NOMO-1 (cell line): Measurements from ENCODE around the gene RUSF1.
"Not testable (repeated sequence)": the region's sequence is repeated elsewhere in the genome, so short reads cannot be mapped to it uniquely, and the experiment has no call there.

Source experiments
- DNase-seq, 2 experiments: peaks; one replicate each; lab custom pipeline; 2025; ENCODE audit not compliant: unreplicated experiment in 2 of 2; lab: John Stamatoyannopoulos, UW

Gene RUSF1

DNA sequence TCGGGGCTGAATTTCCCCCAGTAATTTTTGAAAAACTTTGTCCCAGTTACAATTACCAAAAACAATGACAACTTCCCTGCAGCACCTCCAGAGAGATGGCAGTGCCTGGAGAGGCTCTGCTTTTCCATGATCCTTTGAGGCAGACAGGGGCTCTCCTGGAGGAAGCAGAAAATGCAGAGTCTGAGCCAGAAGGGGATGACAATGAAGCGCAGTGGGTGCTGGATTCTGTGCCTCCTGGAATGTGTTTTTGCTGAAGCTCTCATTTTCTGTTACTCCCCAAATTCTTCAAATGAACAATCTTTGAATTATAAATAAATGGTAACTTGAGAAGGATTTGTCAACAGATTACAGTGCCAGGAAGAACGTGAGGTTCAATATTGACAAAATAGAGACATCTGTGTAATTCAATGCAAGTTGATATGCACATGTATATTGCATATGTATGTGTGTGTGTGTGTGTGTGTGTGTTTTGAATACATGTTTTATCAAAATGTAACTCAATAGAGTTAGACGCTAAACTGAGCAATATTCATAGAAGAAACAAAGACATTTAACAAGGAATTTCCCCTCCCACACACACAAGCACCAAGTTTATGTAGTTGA lies 9.7 kb upstream of the RUSF1 start:
- no peak for DNase-seq

DNA sequence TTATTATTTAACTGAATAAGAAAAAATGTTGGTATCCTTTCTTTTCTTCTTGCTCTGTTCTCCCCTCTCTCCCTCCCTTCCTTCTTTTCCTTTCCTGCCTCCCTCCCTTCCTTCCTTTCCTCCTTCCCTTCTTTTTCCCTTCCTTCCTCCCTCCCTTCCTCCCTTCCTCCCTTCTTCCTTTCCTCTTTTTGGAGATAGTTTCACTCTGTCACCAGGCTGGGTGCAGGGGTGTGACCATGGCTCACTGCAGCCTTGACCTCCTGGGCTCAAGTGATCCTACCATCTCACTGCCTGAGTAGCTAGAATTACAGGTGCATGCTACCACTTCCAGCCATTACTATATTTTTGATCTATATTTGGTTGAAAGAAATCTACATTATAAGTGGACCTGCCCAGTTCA lies 5.7 kb upstream of the RUSF1 start:
- DNase-seq: no peak

DNA sequence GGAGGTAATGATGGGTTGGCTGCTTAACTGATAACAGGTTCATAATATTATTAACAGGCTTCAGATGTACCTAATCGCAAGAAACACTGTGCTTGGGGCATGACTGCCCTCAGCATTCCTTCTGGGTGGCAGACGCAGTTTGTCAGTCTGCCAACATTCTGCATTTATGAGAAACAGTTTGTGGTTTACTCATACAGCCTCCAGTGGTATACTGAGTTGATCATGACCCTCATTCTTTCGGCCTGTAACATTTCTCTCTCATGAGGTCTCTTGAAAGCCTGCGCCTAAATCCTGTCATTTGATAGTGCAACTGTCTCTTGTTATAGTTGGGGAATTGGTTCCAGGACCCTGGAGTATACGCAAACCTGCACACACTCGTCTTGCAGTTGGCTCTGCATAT lies 4.9 kb upstream of the RUSF1 start:
- no peak for DNase-seq

DNA sequence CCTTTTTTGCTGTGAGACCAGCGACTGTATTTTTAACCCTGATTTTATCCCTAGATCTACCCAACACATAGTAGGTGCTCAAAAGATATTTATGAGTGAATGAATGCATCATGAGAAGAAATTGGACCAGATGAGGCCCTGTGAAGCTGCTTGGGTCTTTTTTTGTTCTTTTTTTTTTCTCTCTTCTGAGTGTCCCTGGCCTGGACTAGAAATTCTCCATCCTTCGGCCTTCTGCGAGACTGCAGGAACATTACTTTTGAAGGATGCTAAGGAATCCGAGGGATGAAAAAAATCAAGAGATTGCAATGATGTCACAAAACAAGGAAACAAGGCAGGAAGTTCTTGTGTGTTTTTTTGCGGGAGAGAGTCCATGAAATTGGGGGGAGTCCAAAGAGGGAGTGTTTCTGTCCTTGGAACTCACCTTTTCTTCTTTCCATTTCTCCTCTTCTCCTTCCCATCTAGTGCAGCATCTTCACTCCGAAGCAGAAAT lies 560 bp upstream of the RUSF1 start:
- DNase-seq: no peak

DNA sequence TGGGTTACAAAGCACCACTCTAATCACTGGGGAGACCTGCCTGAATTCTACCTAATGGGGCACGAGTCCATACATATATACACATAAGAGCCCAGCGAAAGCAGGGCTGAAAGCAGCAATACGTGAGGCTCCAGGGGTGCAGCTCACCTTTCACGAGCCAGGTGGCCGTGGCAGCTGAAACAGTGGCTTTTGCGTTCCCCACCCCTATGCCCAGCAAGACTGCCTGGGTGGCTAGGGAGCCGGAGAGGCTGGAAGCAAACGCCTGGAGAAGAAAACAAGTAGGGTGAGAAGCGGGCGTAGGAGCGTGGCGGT lies 618 bp downstream of the RUSF1 start:
- DNase-seq: no peak

DNA sequence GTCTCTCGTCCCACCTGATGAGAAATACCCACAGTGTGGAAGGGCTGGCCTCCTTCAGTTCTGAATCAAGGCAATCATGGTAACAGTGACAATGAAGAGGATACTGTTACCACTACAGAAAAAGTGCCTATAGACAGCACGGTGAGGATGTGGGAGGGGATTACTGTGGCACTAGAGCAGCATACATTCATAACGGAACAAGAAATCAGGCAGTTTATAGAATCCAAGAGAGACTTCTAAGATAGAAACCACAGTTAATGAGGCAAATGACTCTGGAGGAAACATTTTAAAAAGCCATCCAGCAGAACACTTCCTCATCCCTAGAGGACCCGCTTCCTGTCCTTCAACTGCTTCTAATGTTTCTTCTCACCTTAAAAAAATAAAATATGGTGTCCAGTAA lies 2.7 kb downstream of the RUSF1 start:
- DNase-seq: peak in 1 of 2 experiments; percentile 57

DNA sequence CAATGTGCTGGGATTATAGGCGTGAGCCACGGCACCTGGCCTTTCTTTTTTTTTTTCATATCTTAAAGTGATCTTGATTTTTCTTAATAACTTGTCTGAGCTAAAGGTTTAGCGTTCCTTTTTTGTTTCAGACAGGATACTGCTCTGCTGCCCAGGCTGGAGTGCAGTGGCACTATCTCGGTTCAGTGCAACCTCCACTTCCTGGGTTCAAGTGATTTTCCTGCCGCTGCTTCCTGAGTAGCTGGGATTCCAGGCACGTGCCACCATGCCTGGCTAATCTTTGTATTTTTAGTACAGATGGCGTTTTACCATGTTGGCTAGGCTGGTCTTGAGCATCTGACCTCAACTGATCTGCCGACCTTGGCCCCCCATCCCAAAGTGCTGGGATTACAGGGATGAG lies 4.0 kb downstream of the RUSF1 start:
- no peak for DNase-seq

DNA sequence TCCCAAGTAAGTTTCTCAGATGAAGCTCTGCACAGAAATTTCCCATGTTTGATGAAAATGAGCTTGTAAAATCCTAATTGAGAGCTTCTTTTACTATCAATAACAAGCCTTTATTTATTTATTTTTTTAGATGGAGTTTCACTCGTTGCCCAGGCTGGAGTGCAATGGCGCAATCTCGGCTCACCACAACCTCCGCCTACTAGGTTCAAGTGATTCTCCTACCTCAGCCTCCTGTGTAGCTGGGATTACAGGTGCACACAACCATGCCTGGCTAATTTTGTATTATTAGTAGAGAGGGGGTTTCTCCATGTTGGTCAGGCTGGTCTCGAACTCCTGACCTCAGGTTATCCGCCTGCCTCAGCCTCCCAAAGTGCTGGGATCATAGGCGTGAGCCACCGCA lies 4.6 kb downstream of the RUSF1 start:
- DNase-seq: not testable (repeated sequence)

DNA sequence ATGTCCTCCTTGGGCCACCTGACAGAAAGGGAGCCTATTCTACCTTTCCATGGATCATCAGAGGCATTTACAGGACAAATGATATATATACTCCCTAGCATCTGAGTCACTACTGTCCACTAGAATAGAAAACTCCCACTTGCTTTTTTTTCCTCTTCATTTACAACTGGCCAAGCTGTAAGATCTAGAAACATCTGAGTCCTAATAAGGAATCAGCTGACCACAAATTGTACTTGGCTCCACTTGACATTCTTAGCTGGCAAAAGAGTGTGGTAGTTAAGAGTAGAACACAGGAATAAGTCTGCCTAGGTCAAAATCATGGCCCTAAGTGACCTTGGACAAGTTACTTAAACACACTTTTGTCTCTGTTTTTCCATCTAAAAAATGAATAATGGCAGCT lies 5.2 kb downstream of the RUSF1 start:
- DNase-seq: no peak

DNA sequence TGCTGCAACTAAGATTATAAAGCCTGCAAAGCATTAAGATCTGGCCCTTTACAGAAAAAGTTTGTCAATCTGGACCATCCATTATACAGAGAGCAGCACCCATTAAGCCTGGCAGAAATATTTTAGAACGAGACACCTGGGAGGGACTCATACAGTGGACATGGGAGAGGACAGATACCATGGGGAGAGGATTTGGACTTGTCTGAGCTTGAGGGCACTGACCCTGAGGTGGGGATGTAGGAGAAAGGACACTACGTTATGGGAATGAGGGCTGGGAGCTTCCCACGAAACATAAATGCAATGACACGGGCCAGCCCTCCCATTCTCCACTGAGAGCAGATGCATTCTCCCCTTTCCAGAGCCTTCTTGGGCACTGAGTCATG lies 6.2 kb downstream of the RUSF1 start:
- no peak for DNase-seq

DNA sequence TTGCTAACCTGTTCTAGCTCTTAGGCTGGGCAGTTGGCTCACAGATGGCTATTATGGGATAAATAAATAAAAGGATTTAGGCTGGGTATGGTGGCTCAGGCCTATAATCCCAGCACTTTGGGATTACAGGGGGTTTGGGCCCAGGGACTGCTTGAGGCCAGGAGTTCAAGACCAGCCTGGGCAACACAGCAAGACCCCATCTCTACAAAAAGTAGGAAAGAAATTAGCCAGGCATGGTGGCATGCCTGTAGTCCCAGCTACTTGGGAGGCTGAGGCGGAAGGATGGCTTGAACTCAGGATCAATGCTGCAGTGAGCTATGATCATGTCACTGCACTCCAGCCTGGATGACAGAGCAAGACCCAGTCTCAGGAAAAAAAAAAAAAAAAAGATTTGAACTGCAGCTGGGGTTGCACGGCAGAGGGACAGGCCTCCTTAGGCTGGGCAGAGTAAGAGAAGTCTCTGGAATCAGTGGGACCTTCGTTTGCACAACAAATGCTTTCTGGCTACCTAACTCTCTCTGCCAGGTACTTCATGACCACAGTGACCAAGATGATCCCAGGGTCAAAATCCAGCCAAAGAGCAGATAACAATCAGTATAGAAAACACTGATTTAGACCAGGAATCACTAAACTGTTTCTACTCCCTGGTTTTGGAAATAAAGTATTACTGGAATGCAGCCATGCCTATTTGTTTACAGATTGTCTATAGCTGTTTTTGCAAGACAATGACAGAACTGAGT lies 6.8 kb downstream of the RUSF1 start:
- no peak for DNase-seq

DNA sequence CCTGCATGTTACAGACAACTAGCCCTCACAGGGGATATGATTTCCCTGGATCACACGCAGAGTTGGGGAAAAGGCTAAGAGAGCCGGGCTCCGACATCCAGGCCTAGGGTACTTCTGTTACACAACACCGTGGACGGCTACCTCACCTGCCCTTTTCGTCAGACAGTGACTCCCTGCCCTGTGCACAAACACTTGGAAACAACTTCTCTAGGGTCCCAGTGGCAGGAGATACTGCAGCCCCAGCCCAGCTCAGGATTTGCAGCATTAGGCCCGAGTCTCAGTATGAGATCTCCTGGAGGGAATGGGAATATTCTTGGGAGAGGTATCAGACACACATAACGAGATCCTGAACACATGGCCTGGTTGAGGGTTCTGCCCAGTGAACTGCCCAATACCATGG lies 8.3 kb downstream of the RUSF1 start:
- DNase-seq: no peak

DNA sequence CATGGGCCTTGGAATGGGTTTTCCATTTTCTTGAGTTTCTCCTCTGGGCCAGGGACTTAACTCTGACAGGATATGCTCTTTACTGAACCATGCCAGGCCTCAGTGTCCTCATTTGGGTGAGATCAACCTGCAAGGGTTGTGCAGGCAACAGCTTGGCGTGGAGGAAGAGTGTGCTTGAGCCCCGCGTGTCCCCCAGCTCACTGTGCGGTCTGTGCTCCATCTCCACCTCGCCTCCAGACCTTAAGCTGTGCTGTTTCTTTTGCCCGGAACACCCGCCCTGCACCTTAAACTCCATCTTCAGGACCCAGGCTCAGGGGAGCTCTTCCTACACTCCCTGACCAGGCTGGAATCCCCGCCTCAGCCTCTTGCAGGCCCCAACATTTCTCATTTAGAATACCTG lies 9.7 kb downstream of the RUSF1 start:
- DNase-seq: no peak

DNA sequence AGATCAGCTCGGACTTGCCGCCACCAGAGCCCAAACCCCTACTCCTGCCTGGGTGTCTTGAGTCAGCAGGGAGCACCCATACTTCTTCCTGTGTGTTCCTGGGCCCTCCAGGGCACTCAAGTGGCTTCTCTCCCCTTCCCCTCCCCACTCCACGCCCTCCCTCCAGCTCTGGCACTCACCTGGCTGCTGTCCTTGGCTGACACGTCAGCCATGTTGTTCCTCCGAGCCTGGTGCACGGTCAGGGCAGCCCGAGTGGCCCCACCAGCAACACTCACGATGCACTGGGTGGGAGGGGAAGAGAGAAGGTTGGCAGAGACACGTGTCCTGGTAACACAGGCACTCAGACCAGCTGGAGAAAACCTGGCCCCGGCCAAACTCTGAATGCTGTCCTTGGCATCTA lies 11.5 kb downstream of the RUSF1 start:
- DNase-seq: no peak

DNA sequence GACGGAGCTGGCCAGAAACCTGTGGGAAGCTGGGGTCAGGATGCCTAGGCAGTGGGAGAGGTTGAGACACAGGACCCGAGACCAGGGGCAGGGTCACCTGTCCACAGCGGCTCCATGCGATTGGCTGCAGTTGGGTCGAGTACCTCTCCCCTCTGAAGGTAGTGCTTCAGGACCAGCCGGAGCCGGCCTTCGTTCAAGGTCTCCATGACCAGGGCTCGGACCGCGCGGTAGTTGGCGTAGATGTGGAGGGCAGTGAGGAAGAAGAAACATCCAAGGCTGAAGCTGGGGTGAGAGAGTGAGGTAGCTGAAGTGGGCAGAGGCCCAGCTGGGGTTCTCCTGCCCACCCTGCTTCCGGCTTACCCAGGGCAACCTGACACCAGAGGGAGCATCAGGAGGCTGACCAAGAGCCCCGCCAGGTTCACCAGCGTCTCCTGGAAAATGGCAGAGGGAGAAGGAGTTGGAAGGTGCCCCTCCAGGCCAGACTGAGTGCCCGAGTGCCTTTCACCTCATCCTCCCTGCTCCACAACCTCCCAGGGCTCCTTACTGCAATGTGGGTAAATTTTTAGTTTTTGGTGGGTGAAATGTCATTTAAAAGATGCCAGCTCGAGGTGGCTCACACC lies 14.6 kb downstream of the RUSF1 start:
- DNase-seq: no peak

DNA sequence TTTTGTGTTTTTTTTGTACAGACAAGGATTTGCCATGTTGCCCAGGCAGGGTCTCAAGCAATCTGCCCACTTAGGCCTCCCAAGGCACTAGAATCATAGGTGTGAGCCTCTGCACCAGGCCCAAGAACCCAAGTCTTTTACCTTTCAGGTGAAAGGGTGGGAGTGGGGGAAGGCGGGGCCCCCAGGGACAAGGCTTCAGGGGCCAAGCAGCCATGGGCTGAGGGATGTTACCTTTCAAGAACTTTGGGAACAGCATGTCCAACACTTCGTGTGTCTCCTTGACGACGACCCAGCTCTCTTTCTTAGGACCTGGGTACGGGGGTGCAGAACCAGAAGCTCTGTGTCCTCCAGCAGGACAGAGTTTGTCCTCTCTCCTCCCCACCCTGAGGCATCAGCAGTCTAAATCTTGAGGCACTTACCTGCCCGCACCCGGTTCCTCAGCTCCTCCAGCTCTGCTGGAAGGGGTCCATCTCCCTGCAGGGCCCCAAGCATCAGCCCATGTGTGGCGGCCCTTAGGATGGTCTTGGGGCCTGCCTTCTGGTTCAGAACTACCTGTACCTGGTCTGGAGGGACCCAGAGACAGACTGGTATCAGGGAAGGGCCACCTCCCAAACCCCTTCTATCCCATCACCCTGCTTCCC lies 16.3 kb downstream of the RUSF1 start:
- DNase-seq: no peak

DNA sequence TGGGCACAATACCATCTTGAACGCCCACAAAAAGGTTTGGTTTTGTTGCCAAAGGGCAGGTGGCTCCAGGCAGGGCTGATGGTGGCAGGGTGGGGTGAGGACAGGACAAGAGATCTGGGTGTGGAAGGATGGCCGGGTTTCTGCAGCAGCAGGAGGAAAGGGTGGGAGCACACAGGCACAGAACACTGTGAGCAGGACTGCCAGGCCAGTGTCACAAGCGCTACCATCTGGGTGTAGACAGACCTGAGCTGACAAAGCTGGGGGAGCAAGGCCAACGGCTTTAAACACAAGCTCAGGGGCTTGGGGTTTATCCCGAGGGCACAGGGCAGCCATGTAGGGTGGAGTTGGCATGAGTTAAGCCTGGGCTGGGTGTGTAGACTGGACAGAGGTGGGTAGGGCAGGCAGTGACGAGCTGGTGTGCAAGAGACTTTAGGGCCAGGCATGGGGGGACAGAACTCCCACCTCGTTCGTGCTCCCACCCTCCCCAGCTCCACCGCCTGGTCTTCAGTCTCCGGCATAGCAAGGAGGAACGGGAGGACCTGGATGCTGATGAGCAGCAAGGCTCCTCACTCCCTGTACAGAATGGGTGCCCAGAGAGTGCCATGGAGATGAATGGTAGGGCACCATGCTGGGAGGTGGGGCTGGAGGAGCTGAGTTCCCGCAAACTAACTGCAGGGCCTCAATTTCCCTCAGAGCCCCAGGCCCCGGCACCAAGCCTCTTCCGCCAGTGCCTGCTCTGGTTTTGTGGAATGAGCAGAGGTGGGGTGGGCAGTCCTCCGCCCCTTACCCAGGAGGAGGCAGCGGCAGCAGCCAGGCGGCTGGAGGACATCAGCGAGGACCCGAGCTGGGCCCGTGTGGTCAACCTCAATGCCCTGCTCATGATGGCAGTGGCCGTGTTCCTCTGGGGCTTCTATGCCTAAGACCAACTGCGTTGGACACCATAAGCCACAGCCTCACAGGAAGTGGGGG lies 18.3 kb downstream of the RUSF1 start:
- DNase-seq: no peak

DNA sequence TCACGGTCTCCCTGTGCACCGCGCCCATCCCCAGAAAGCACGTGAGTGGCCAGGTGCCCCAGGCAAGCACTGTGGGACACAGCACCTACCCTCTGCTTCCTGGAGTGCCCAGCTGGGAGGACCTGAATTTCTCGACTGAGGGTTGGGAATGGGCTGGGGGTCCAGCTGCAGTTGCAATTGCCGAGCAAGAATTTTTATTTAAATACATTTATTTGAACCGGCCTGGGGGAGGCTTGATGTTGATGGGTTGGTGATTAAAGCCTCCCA lies 19.0 kb downstream of the RUSF1 start:
- DNase-seq: no peak

DNA sequence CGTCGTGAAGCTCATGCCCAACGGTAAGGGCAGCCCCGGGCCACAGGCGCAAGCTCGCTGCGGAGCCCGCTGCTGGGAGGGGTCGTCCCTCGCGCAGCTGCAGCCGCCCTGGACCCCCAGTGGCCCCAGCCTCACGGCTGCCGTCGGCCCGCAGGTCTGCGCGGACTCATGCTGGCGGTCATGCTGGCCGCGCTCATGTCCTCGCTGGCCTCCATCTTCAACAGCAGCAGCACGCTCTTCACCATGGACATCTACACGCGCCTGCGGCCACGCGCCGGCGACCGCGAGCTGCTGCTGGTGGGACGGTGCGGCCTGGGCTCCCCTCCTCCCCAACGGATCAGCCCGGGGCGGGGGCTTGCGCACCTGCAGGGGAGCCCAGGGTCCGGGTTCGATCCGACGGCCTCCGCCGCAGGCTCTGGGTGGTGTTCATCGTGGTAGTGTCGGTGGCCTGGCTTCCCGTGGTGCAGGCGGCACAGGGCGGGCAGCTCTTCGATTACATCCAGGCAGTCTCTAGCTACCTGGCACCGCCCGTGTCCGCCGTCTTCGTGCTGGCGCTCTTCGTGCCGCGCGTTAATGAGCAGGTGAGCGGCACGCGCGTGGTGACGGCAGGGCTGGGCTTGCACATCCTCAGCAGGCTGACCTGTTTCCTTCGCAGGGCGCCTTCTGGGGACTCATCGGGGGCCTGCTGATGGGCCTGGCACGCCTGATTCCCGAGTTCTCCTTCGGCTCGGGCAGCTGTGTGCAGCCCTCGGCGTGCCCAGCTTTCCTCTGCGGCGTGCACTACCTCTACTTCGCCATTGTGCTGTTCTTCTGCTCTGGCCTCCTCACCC lies 19.5 kb downstream of the RUSF1 start:
- DNase-seq: no peak
